Body of pancreas (tissue), 4 donors: Measurements from ENCODE around the gene FIG4.

ENCODE experiments used
- CTCF ChIP-seq, 7 experiments: fragments of 450-650 bp in 4 of 7; fragments of 200-600 bp in 3 of 7; sonication (generic) in 3 of 7; IDR thresholded peaks; one replicate each; pipeline ENCODE4 v1.5.1; 2016 to 2019; ENCODE audit warnings: antibody characterized with exemption in 7 of 7
- POLR2A ChIP-seq, 3 donors: fragments of 450-650 bp; IDR thresholded peaks; one replicate each; pipeline ENCODE4 v1.6.1; 2016; ENCODE audit warnings: antibody characterized with exemption in 3 of 3, mild to moderate bottlenecking in 2 of 3

DNA sequence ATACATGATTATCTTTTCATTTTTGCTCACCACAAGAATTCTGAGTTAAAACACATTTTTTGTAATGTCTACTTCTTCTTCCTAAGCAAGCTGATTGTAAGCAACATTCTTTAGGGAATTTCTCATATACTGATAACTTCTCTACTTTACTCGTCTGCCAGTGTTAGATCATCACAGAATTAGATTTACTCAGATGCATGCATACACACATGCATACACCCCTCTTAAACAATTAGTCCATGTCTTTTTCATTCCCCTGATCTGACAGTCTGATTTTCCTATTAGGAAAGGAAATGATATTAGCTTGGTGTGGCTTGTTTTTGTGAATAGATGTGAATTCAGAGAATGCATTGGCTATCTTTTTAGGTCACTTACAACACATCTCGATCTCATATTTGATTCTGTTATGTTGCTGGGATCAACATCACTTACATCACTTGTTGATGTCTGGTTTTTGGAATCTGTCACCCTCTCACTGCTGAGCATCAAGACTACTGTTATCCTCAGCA is 91.4 kb downstream of the FIG4 start:
- TF ChIP-seq CTCF (IDR thresholded peaks at IDR 0.05): no peak
- TF ChIP-seq POLR2A (IDR thresholded peaks at IDR 0.05): no peak
